HEK293 (cell line): ENCODE measurements around the gene SCYGR8.

ENCODE experiments used
- CTCF ChIA-PET: fragments of 350-600 bp; formaldehyde crosslinking; extraction: SDS; loops from one replicate; lab custom pipeline; 2021; ENCODE audit warnings: antibody characterized with exemption; lab: Yijun Ruan, JAX
- POLR2A ChIA-PET: fragments of 300-600 bp; formaldehyde crosslinking; extraction: SDS; loops from one replicate; lab custom pipeline; 2020; ENCODE audit warnings: antibody characterized with exemption, inconsistent platforms; lab: Yijun Ruan, JAX
- H3K27ac ChIP-seq: fragments of 200-500 bp; sonication (Bioruptor generic); 2 replicates; pipeline ENCODE4 v1.5.1; 2014; ENCODE audit warnings: low read depth, low read length, control low read depth, inconsistent platforms; ENCODE audit errors: extremely low read depth
- H3K36me3 ChIP-seq, 2 experiments: fragments of 200-500 bp in 1 of 2; sonication (Bioruptor generic) in 1 of 2; 1 replicate in 1 of 2; 2 replicates in 1 of 2; pipeline ENCODE4 v1.5.1; 2014 to 2017; ENCODE audit warnings: inconsistent platforms in 2 of 2, low read length in 2 of 2; ENCODE audit not compliant: control insufficient read depth in 2 of 2, insufficient read depth in 1 of 2
- H3K4me1 ChIP-seq: fragments of 200-500 bp; sonication (Bioruptor generic); 2 replicates; pipeline ENCODE4 v1.5.1; 2014; ENCODE audit warnings: mild to moderate bottlenecking, low read length, inconsistent platforms; ENCODE audit not compliant: control insufficient read depth, insufficient read depth
- H3K4me3 ChIP-seq: 2 replicates; pipeline ENCODE4 v1.5.1; 2011; ENCODE audit warnings: low read depth, mild to moderate bottlenecking, control low read depth, low read length, moderate library complexity
- H3K9me3 ChIP-seq: fragments of 200-500 bp; sonication (Bioruptor generic); 2 replicates; pipeline ENCODE4 v1.5.1; 2014; ENCODE audit warnings: low read depth, low read length, inconsistent platforms; ENCODE audit not compliant: control insufficient read depth, insufficient read depth
- GFI1B ChIP-seq: fragments of 450-650 bp; formaldehyde crosslinking; IDR thresholded peaks from 2 replicates; pipeline ENCODE4 v1.5.1; 2016; ENCODE audit warnings: missing biosample characterization, missing genetic modification characterization
- GLI2 ChIP-seq: fragments of 450-650 bp; formaldehyde crosslinking; IDR thresholded peaks from 2 replicates; pipeline ENCODE4; 2017; ENCODE audit warnings: missing biosample characterization, missing genetic modification characterization, low read depth, borderline replicate concordance
- GLIS1 ChIP-seq: fragments of 450-650 bp; formaldehyde crosslinking; IDR thresholded peaks from 2 replicates; pipeline ENCODE4 v1.5.1; 2016; ENCODE audit warnings: missing biosample characterization, missing genetic modification characterization
- KLF10 ChIP-seq: fragments of 450-650 bp; IDR thresholded peaks from 2 replicates; pipeline ENCODE4 v1.5.1; 2018; ENCODE audit warnings: missing biosample characterization, mild to moderate bottlenecking, missing genetic modification characterization
- TRIM28 ChIP-seq: IDR thresholded peaks from 2 replicates; pipeline ENCODE4 v1.6.1; 2011; ENCODE audit warnings: low read length, control low read depth, borderline replicate concordance
- YY2 ChIP-seq: fragments of 450-650 bp; formaldehyde crosslinking; IDR thresholded peaks from 2 replicates; pipeline ENCODE4 v1.5.1; 2016; ENCODE audit warnings: missing biosample characterization, missing genetic modification characterization
- ZNF174 ChIP-seq: fragments of 450-650 bp; formaldehyde crosslinking; IDR thresholded peaks from 2 replicates; pipeline ENCODE4 v1.5.0; 2017; ENCODE audit warnings: missing biosample characterization, mild to moderate bottlenecking, missing genetic modification characterization
- ZNF19 ChIP-seq: fragments of 450-650 bp; formaldehyde crosslinking; IDR thresholded peaks from 2 replicates; pipeline ENCODE4; 2016; ENCODE audit warnings: missing biosample characterization, missing genetic modification characterization, low read depth
- ZNF37A ChIP-seq: fragments of 450-650 bp; IDR thresholded peaks from 2 replicates; pipeline ENCODE4 v1.5.1; 2018; ENCODE audit warnings: missing biosample characterization, missing genetic modification characterization
- ZNF521 ChIP-seq: fragments of 450-650 bp; formaldehyde crosslinking; IDR thresholded peaks from 2 replicates; pipeline ENCODE4 v1.5.1; 2017; ENCODE audit warnings: missing biosample characterization, mild to moderate bottlenecking, missing genetic modification characterization
- ZNF529 ChIP-seq: fragments of 450-650 bp; formaldehyde crosslinking; IDR thresholded peaks from 2 replicates; pipeline ENCODE4 v1.5.1; 2017; ENCODE audit warnings: missing genetic modification characterization, missing biosample characterization; ENCODE audit not compliant: insufficient replicate concordance
- ZNF571 ChIP-seq: fragments of 450-650 bp; formaldehyde crosslinking; IDR thresholded peaks from 2 replicates; pipeline ENCODE4 v1.5.0; 2017; ENCODE audit warnings: missing biosample characterization, missing genetic modification characterization
- ZNF610 ChIP-seq: fragments of 450-650 bp; formaldehyde crosslinking; IDR thresholded peaks from 2 replicates; pipeline ENCODE4 v1.5.1; 2016; ENCODE audit warnings: missing biosample characterization, missing genetic modification characterization, borderline replicate concordance
- ZNF621 ChIP-seq: fragments of 450-650 bp; formaldehyde crosslinking; IDR thresholded peaks from 2 replicates; pipeline ENCODE4 v1.5.1; 2017; ENCODE audit warnings: missing biosample characterization, missing genetic modification characterization
- ZNF660 ChIP-seq: fragments of 450-650 bp; IDR thresholded peaks from 2 replicates; pipeline ENCODE4 v1.5.1; 2018; ENCODE audit warnings: missing biosample characterization, mild to moderate bottlenecking, missing genetic modification characterization
- ZNF785 ChIP-seq: fragments of 450-650 bp; formaldehyde crosslinking; IDR thresholded peaks from 2 replicates; pipeline ENCODE4 v1.5.1; 2016; ENCODE audit warnings: missing biosample characterization, missing genetic modification characterization
- ZSCAN16 ChIP-seq: fragments of 450-650 bp; formaldehyde crosslinking; IDR thresholded peaks from 2 replicates; pipeline ENCODE4 v1.5.1; 2016; ENCODE audit warnings: missing biosample characterization, missing genetic modification characterization
- ZSCAN30 ChIP-seq: fragments of 450-650 bp; IDR thresholded peaks from 2 replicates; pipeline ENCODE4 v1.5.1; 2018; ENCODE audit warnings: missing biosample characterization, mild to moderate bottlenecking, missing genetic modification characterization, moderate library complexity
- ZXDB ChIP-seq: fragments of 450-650 bp; formaldehyde crosslinking; IDR thresholded peaks from 2 replicates; pipeline ENCODE4 v1.5.1; 2016; ENCODE audit warnings: missing biosample characterization, missing genetic modification characterization
- TF ChIP-seq, protein P1 (sequence below): fragments of 450-650 bp; formaldehyde crosslinking; IDR thresholded peaks from 2 replicates; pipeline ENCODE4 v1.5.0; 2017; ENCODE audit warnings: missing biosample characterization, missing genetic modification characterization, borderline replicate concordance

SCYGR8 gene

DNA sequence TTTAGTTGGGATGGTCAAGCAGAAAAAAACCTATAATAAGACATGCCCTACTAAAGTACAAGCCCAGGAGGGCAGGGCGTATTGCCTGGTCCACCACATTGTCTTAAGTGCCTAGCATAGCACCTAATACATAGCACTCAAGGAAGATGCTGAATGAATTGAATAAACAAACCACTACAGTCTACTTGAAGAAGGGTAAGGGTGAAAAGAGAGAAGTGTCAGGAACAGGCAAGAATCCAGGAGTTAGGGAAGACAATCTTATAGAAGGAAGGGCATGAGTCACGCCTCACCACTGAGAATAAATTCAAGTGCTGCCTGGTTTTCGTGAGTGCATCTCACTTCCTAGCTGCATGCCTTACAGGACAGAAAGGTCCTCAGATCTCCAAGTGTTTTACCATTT, 41.7 kb upstream of the SCYGR8 start (continued):
- TF ChIP-seq, protein P1, sequence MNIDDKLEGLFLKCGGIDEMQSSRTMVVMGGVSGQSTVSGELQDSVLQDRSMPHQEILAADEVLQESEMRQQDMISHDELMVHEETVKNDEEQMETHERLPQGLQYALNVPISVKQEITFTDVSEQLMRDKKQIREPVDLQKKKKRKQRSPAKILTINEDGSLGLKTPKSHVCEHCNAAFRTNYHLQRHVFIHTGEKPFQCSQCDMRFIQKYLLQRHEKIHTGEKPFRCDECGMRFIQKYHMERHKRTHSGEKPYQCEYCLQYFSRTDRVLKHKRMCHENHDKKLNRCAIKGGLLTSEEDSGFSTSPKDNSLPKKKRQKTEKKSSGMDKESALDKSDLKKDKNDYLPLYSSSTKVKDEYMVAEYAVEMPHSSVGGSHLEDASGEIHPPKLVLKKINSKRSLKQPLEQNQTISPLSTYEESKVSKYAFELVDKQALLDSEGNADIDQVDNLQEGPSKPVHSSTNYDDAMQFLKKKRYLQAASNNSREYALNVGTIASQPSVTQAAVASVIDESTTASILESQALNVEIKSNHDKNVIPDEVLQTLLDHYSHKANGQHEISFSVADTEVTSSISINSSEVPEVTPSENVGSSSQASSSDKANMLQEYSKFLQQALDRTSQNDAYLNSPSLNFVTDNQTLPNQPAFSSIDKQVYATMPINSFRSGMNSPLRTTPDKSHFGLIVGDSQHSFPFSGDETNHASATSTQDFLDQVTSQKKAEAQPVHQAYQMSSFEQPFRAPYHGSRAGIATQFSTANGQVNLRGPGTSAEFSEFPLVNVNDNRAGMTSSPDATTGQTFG: no peak
- no peak for TF ChIP-seq ZNF610 (tag by site-specific recombination)
- TF ChIP-seq GFI1B: no peak
- no peak for TF ChIP-seq ZNF785 (tag by site-specific recombination)

DNA sequence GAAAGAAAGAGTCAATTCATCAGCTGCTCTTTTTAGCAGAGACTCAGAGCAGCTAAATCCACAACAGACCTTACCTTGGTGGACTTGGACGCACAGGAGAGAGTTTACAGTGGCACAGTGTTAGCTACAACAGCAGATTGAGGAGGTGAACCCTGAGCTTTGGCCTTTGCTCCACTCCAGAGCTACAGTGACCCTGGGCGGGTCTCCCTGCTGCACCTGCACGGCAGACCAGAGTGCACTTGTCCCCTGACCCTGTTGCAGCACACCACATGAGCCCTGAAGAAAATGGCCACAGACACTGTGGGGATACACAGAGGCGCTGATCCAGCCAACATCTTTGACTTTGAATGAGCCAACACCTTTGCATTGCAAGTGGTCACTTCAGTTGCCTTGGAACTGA, 38.8 kb upstream of the SCYGR8 start:
- Histone ChIP-seq H3K9me3 (no peaks in the 10 kb centered on the region), H3K36me3 (no peaks in the 10 kb centered on the region), H3K27ac (no peak overlapping the region)
- POLR2A ChIA-PET: no interaction called here
- TF ChIP-seq KLF10 (tag by site-specific recombination) (no peak), TRIM28 (no peak), ZSCAN30 (tag by site-specific recombination) (no peak), GLI2 (tag by site-specific recombination) (no peak), ZNF529 (tag by site-specific recombination) (no peak), ZNF521 (tag by site-specific recombination) (no peak)
- TF ChIP-seq, protein P1: no peak
- TF ChIP-seq, all 188 proteins: peak for 0
- no peak overlapping the region for H3K4me3 ChIP-seq
- CTCF ChIA-PET: interaction anchor here (1.0 kb wide), 1 partner anchor 59 kb away, joined by 4 read pairs; no protein-coding TSS in a partner anchor
- peaks cover under 1% of the 10 kb centered on the region; the same call in 1 of the 2 replicates for H3K4me1 ChIP-seq

DNA sequence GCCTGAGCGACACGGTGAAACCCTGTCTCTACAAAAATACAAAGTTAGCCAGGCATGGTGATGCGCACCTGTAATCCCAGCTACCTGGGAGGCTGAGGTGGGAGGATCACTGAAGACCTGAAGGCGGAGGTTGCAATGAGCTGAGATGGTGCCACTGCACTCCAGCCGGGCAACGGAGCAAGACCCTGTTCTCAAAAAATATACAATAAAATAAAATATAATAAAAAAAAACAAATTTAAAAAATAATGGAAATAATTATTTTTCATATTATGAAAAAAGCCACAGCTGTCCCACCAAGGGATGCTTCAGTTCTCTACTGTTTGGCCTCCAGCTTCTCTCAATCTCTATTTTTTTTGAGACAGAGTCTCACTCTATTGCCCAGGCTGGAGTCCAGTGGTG, 38.3 kb upstream of the SCYGR8 start:
- POLR2A ChIA-PET: no interaction called here
- Histone ChIP-seq H3K9me3 (no peaks in the 10 kb centered on the region), H3K36me3 (no peaks in the 10 kb centered on the region), H3K4me1 (no peaks in the 10 kb centered on the region; the same call in 1 of the 2 replicates), H3K4me3 (no peak overlapping the region), H3K27ac (no peak overlapping the region)
- CTCF ChIA-PET: interaction anchor here (1.0 kb wide), 1 partner anchor 59 kb away, joined by 4 read pairs; no protein-coding TSS in a partner anchor
- TF ChIP-seq ZNF571 (tag by site-specific recombination) (no peak), GLIS1 (tag by site-specific recombination) (no peak), ZNF19 (no peak), YY2 (tag by site-specific recombination) (no peak), ZNF37A (tag by site-specific recombination) (no peak), ZSCAN16 (no peak), ZXDB (tag by site-specific recombination) (no peak), ZNF621 (tag by site-specific recombination) (no peak), ZNF660 (tag by site-specific recombination) (no peak), ZNF174 (tag by site-specific recombination) (no peak)
